GM18502 (cell line): ENCODE measurements around the gene PRKCA.

ENCODE experiments used
- ATAC-seq: cut with Tn5 transposase; IDR thresholded peaks from one replicate; pipeline ENCODE4 v1.9.1; 2021; ENCODE audit warnings: mild to moderate bottlenecking; ENCODE audit not compliant: unreplicated experiment, poor library complexity

Gene PRKCA

GRCh38 chr17:66495035-66495434 lies 192.6 kb downstream of the PRKCA start:
- no peak for ATAC-seq

GRCh38 chr17:66496306-66496705 lies 193.9 kb downstream of the PRKCA start:
- ATAC-seq: no peak

GRCh38 chr17:66498580-66498979 lies 196.2 kb downstream of the PRKCA start:
- no peak for ATAC-seq

- ATAC-seq: no peak
Observed at GRCh38 chr17:66506641-66507040, 204.2 kb downstream of the PRKCA start.

GRCh38 chr17:66507103-66507923 lies 204.9 kb downstream of the PRKCA start:
- no peak for ATAC-seq

- ATAC-seq: no peak
Observed at GRCh38 chr17:66507982-66508760, 205.8 kb downstream of the PRKCA start.

- ATAC-seq: no peak
Observed at GRCh38 chr17:66508896-66509844, 206.8 kb downstream of the PRKCA start.

GRCh38 chr17:66509926-66510325 lies 207.5 kb downstream of the PRKCA start:
- ATAC-seq: no peak

- no peak for ATAC-seq
Observed at GRCh38 chr17:66511135-66511534, 208.7 kb downstream of the PRKCA start.

- ATAC-seq: no peak
Observed at GRCh38 chr17:66514227-66514806, 211.9 kb downstream of the PRKCA start.

- ATAC-seq: no peak
Observed at GRCh38 chr17:66515974-66516373, 213.6 kb downstream of the PRKCA start.

GRCh38 chr17:66517336-66518009 lies 215.1 kb downstream of the PRKCA start:
- no peak for ATAC-seq

GRCh38 chr17:66518108-66518507 lies 215.7 kb downstream of the PRKCA start:
- no peak for ATAC-seq

- no peak for ATAC-seq
Observed at GRCh38 chr17:66518677-66519076, 216.3 kb downstream of the PRKCA start.

GRCh38 chr17:66519154-66519553 lies 216.7 kb downstream of the PRKCA start:
- ATAC-seq: no peak

- no peak for ATAC-seq
Observed at GRCh38 chr17:66520999-66521398, 218.6 kb downstream of the PRKCA start.

- ATAC-seq: no peak
Observed at GRCh38 chr17:66522591-66523272, 220.3 kb downstream of the PRKCA start.

- ATAC-seq: no peak
Observed at GRCh38 chr17:66523378-66524200, 221.2 kb downstream of the PRKCA start.
